ENCODE measurements around the gene CENPX. TPM values are rescaled to one million over a fixed set of nuclear protein-coding genes. Genes with fewer than 3 reads are reported as not detected.

CENPX gene
- total RNA-seq, 1 experiment from 2014 or later, result 77.9 TPM

DNA sequence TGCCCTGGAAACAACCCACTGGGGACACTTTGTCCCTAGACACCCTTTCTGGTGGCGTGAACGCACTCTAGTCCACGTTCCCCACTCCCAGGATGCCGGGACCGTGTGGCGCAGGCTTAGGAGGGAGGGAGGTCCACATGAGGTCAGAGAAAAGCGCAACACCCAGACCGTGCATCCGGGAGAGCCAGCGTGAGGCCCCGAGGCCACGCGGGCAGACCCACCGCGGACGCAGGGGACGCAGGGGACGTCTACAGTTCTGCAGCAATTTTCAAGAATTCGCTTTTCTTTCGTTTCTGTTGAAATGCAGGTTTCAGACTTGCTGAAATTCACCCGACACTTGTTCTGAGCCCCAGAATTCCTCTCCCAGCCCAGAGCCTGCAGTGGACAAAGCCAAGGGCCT lies 24.2 kb upstream of the CENPX start:
- H2BK5ac ChIP-seq (ENCODE audit: insufficient read length, low read length), result no peak overlapping the region
- no peak overlapping the region for H2AFZ ChIP-seq (ENCODE audit: low read length)
- no peak overlapping the region for H2BK15ac ChIP-seq (ENCODE audit: low read depth, low read length)
- H3K79me2 ChIP-seq (ENCODE audit: insufficient read depth, low read length), result no peaks in the 10 kb centered on the region
- TF ChIP-seq, protein P1, sequence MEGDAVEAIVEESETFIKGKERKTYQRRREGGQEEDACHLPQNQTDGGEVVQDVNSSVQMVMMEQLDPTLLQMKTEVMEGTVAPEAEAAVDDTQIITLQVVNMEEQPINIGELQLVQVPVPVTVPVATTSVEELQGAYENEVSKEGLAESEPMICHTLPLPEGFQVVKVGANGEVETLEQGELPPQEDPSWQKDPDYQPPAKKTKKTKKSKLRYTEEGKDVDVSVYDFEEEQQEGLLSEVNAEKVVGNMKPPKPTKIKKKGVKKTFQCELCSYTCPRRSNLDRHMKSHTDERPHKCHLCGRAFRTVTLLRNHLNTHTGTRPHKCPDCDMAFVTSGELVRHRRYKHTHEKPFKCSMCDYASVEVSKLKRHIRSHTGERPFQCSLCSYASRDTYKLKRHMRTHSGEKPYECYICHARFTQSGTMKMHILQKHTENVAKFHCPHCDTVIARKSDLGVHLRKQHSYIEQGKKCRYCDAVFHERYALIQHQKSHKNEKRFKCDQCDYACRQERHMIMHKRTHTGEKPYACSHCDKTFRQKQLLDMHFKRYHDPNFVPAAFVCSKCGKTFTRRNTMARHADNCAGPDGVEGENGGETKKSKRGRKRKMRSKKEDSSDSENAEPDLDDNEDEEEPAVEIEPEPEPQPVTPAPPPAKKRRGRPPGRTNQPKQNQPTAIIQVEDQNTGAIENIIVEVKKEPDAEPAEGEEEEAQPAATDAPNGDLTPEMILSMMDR (conservative IDR thresholded peaks at IDR 0.05), result no peak
- no peak overlapping the region for H2BK120ac ChIP-seq (ENCODE audit: low read depth, low read length, poor library complexity, severe bottlenecking)
- H3K4me3 Mint-ChIP-seq, result no peak overlapping the region; a peak in 1 of 5 replicates
- no peak overlapping the region for H3K4ac ChIP-seq (ENCODE audit: low read depth, low read length)
- no peak overlapping the region for H3K18ac ChIP-seq (ENCODE audit: insufficient read length, low read depth, low read length)
- H3K56ac ChIP-seq (ENCODE audit: insufficient read length, low read depth, low read length), result no peak overlapping the region
- no peaks in the 10 kb centered on the region for H4K20me1 ChIP-seq (ENCODE audit: control insufficient read depth, insufficient read depth, insufficient read length)
- H2AK5ac ChIP-seq (ENCODE audit: insufficient read length, low read length), result no peak overlapping the region
- no peak overlapping the region for H3K23ac ChIP-seq (ENCODE audit: insufficient read length, low read depth, low read length)
- no peaks in the 10 kb centered on the region; the same call in 1 of the 2 replicates for H3K4me1 ChIP-seq (ENCODE audit: insufficient read depth, low read length)
- peak overlapping the region in 1 of 3 experiments; percentile 83; a peak in 2 of 7 replicates for H3K27ac Mint-ChIP-seq
- no peaks in the 10 kb centered on the region; a peak in 1 of 5 replicates for H3K9me3 Mint-ChIP-seq
- H3K14ac ChIP-seq (ENCODE audit: insufficient read depth, low read length), result no peak overlapping the region
- H3K79me1 ChIP-seq (ENCODE audit: insufficient read depth, low read depth, low read length, poor library complexity, severe bottlenecking), result no peaks in the 10 kb centered on the region
- H4K91ac ChIP-seq (ENCODE audit: insufficient read length, low read depth, low read length), result no peak overlapping the region
- no peak overlapping the region for H2BK12ac ChIP-seq (ENCODE audit: insufficient read length, low read depth, low read length)
- no peaks in the 10 kb centered on the region for H3K27me3 ChIP-seq (ENCODE audit: insufficient read depth, low read length)
- H4K8ac ChIP-seq (replicated peaks; ENCODE audit: insufficient read length, low read depth, low read length), result no peak overlapping the region
- H3T11ph ChIP-seq (ENCODE audit: low read length), result no peak overlapping the region
- H3K23me2 ChIP-seq (ENCODE audit: insufficient read length, low read depth, low read length, poor library complexity, severe bottlenecking), result no peaks in the 10 kb centered on the region
- peaks cover 11 to 20% of the 10 kb centered on the region in 2 experiments; a peak in 3 of 4 replicates for H3K4me1 Mint-ChIP-seq
- no peaks in the 10 kb centered on the region; the same call in 1 of the 2 replicates for H3K27me3 Mint-ChIP-seq (ENCODE audit: low read depth)
- DNase-seq, result no peak
- H3K27ac ChIP-seq (ENCODE audit: insufficient read length, low read depth, low read length), result no peak overlapping the region
- no CpG with 5 or more reads among the region's 21 CpGs for WGBS (ENCODE audit: extremely low coverage, insufficient read length, low lambda C conversion rate)
- peaks cover 6 to 23% (median 21%) of the 10 kb centered on the region in 3 experiments; a peak in 6 of 7 replicates for H3K36me3 Mint-ChIP-seq (ENCODE audit: insufficient read depth in 1 of 3, low read depth in 3 of 3)
- H3K9ac ChIP-seq (ENCODE audit: extremely low read depth, insufficient read length, low read length), result no peak overlapping the region
- H3K4me2 ChIP-seq (ENCODE audit: insufficient read depth, insufficient read length, low read length), result no peak overlapping the region
- H2BK20ac ChIP-seq (ENCODE audit: low read depth, low read length, poor library complexity, severe bottlenecking), result no peak overlapping the region
- H4K5ac ChIP-seq (ENCODE audit: insufficient read length, low read depth, low read length), result no peak overlapping the region
- no peaks in the 10 kb centered on the region for H3K9me3 ChIP-seq (ENCODE audit: control insufficient read depth, low read depth, low read length)

All from H9 (cell line).